ENCODE results near the gene COMT.

- TF ChIP-seq CTCF (IDR thresholded peaks at IDR 0.05) (no peak), POLR2A (IDR thresholded peaks at IDR 0.05) (no peak), EP300 (IDR thresholded peaks at IDR 0.05) (no peak)
Observed at GRCh38 chr22:19893363-19893762, 48.2 kb upstream of the COMT start.

Data from upper lobe of left lung (tissue), 4 donors.